GM19324 (cell line): ENCODE data around the gene MS4A10.

Experiments
- ATAC-seq: cut with Tn5 transposase; IDR thresholded peaks from one replicate; pipeline ENCODE4 v1.9.1; 2021; ENCODE audit warnings: mild to moderate bottlenecking, moderate library complexity; ENCODE audit not compliant: unreplicated experiment, low FRiP score

Gene MS4A10

GRCh38 chr11:60847281-60847680 is 62.1 kb downstream of the MS4A10 start:
- ATAC-seq = no peak

GRCh38 chr11:60847896-60848295 is 62.8 kb downstream of the MS4A10 start:
- ATAC-seq = no peak

- ATAC-seq = no peak
Measured at GRCh38 chr11:60848714-60849151, 63.6 kb downstream of the MS4A10 start.

- ATAC-seq = no peak
Measured at GRCh38 chr11:60849641-60850520, 64.7 kb downstream of the MS4A10 start.
